Colonic mucosa (tissue), 4 donors: ENCODE results near the gene MOB2. TPM values are rescaled to one million over a fixed set of nuclear protein-coding genes. Genes with fewer than 3 reads are reported as not detected.

Experiments used
- DNase-seq: peaks from one replicate; pipeline ENCODE4 v3.0.0-alpha.2; 2020
- H3K27ac ChIP-seq: fragments of 200-600 bp; one replicate; pipeline ENCODE4 v1.8.0; 2021
- H3K27me3 ChIP-seq: fragments of 200-600 bp; one replicate; pipeline ENCODE4 v1.8.0; 2021
- H3K36me3 ChIP-seq: fragments of 200-600 bp; one replicate; pipeline ENCODE4 v1.8.0; 2021
- H3K4me1 ChIP-seq: fragments of 200-600 bp; one replicate; pipeline ENCODE4 v1.8.0; 2021; ENCODE audit warnings: mild to moderate bottlenecking
- H3K4me3 ChIP-seq: fragments of 200-600 bp; one replicate; pipeline ENCODE4 v1.8.0; 2021
- H3K9ac ChIP-seq, 2 donors: one replicate each; pipeline ENCODE4 v1.7.0; 2013; ENCODE audit warnings: control low read depth in 2 of 2, low read depth in 2 of 2, low read length in 2 of 2
- H3K9me3 ChIP-seq: fragments of 200-600 bp; one replicate; pipeline ENCODE4 v1.8.0; 2021
- CTCF ChIP-seq: fragments of 200-600 bp; IDR thresholded peaks from one replicate; pipeline ENCODE4 v1.8.0; 2022; ENCODE audit warnings: antibody characterized with exemption, mild to moderate bottlenecking
- intact Hi-C: fragments of 100-400 bp; cut with DNase I; formaldehyde crosslinking; loops from one replicate; pipeline ENCODE4 v1.14.1; 2022
- total RNA-seq, 2 donors: library from RNA; stranded (reverse); fragmentation: NEBNext Ultra II Directional in 1 of 2; extraction: Animal tissue kit (Norgen Biotek cat#: 25700) in 1 of 2; gene quantifications; one replicate each; pipeline ENCODE4 v1.2.1, GENCODE V29; 2021
- donor health status: healthy.
- donor health status: DM: no; HTN: no; CAD: no.
- donor health status: DM: no; HTN: no; CAD: no.

MOB2 gene
- total RNA-seq, 2 donors from 2014 or later, result 41.6 to 49.2 TPM

- Histone ChIP-seq H3K4me1 (no peaks in the 10 kb centered on the region), H3K36me3 (no peaks in the 10 kb centered on the region), H3K27me3 (no peaks in the 10 kb centered on the region), H3K9ac (no peak overlapping the region), H3K9me3 (no peaks in the 10 kb centered on the region), H3K27ac (no peak overlapping the region), H3K4me3 (no peak overlapping the region)
- intact Hi-C loops, result no loop called here
- DNase-seq, result no peak
- no peak for TF ChIP-seq CTCF
These were observed 63.6 kb downstream of the MOB2 start for GRCh38 chr11:1422981-1423380.

- H3K4me1 ChIP-seq, result no peaks in the 10 kb centered on the region
- no peak overlapping the region for H3K27ac ChIP-seq
- no peaks in the 10 kb centered on the region for H3K36me3 ChIP-seq
- no peak overlapping the region for H3K4me3 ChIP-seq
- intact Hi-C loops, result no loop called here
- TF ChIP-seq CTCF, result no peak
- no peak overlapping the region for H3K9ac ChIP-seq
- no peaks in the 10 kb centered on the region for H3K9me3 ChIP-seq
- no peaks in the 10 kb centered on the region for H3K27me3 ChIP-seq
- no peak for DNase-seq
These were observed 64.1 kb downstream of the MOB2 start for GRCh38 chr11:1422481-1422880.

- Histone ChIP-seq H3K36me3 (no peaks in the 10 kb centered on the region), H3K9ac (no peak overlapping the region), H3K27ac (no peak overlapping the region), H3K4me1 (no peaks in the 10 kb centered on the region), H3K4me3 (no peak overlapping the region), H3K9me3 (no peaks in the 10 kb centered on the region), H3K27me3 (no peaks in the 10 kb centered on the region)
- no peak for DNase-seq
- intact Hi-C loops, result no loop called here
- TF ChIP-seq CTCF, result no peak
These were observed 65.3 kb downstream of the MOB2 start for GRCh38 chr11:1421291-1421690.

- intact Hi-C loops, result no loop called here
- Histone ChIP-seq H3K4me3 (no peak overlapping the region), H3K9ac (no peak overlapping the region), H3K4me1 (no peaks in the 10 kb centered on the region), H3K27me3 (no peaks in the 10 kb centered on the region), H3K36me3 (no peaks in the 10 kb centered on the region), H3K9me3 (no peaks in the 10 kb centered on the region), H3K27ac (no peak overlapping the region)
- no peak for DNase-seq
- TF ChIP-seq CTCF, result no peak
These were observed 66.8 kb downstream of the MOB2 start for GRCh38 chr11:1419811-1420210.

Other genes with a start within 250 kb of the MOB2 start
- gene TOLLIP, start 177.1 kb downstream of the MOB2 start, total RNA-seq, result 10 to 100 TPM; 49.8 to 59.7 TPM
- 1 to 10 TPM in 1 of 2 donors, under 1 TPM in 1; 0.52 to 1.2 TPM for gene BRSK2, start 96.8 kb downstream of the MOB2 start, total RNA-seq
- gene DUSP8, start 85.5 kb upstream of the MOB2 start, total RNA-seq, result 10 to 100 TPM; 21.8 to 33.9 TPM
- not detected for gene KRTAP5-1, start 98.5 kb upstream of the MOB2 start, total RNA-seq
- not detected for gene KRTAP5-2, start 111.5 kb upstream of the MOB2 start, total RNA-seq
- gene KRTAP5-3, start 121.7 kb upstream of the MOB2 start, total RNA-seq, result not detected
- not detected for gene KRTAP5-4, start 135.4 kb upstream of the MOB2 start, total RNA-seq
- gene KRTAP5-5, start 143.0 kb upstream of the MOB2 start, total RNA-seq, result not detected
- gene KRTAP5-6, start 210.4 kb upstream of the MOB2 start, total RNA-seq, result not detected